ENCODE data around the gene TRIM66. TPM values are rescaled to one million over a fixed set of nuclear protein-coding genes. Genes with fewer than 3 reads are reported as not detected.

Gene TRIM66
- total and polyA plus RNA-seq, 2 experiments from 2014 or later: 1.0 to 3.3 TPM

GRCh38 chr11:8601376-8602133 is 80.9 kb downstream of the TRIM66 start:
- H3K27me3 Mint-ChIP-seq (ENCODE audit: insufficient read depth, low read depth, poor library complexity): peaks cover 2% of the 10 kb centered on the region
- no peaks in the 10 kb centered on the region for H3K36me3 Mint-ChIP-seq (ENCODE audit: low read depth)
- Histone ChIP-seq H3K4me3 (no peak overlapping the region), H4K20me1 (replicated peaks; ENCODE audit: insufficient read depth) (no peaks in the 10 kb centered on the region), H3K27ac (ENCODE audit: low read depth) (no peak overlapping the region), H3K4me1 (ENCODE audit: insufficient read depth) (peaks cover 3% of the 10 kb centered on the region; the same call in 1 of the 2 replicates), H3F3A (replicated peaks; ENCODE audit: low read depth) (no peaks in the 10 kb centered on the region), H3K9me2 (ENCODE audit: insufficient read depth) (no peaks in the 10 kb centered on the region), H3K79me2 (replicated peaks; ENCODE audit: insufficient read depth) (no peaks in the 10 kb centered on the region), H3K27me3 (ENCODE audit: insufficient read depth) (no peaks in the 10 kb centered on the region), H2AFZ (peak overlapping the region; percentile 56; the same call in 1 of the 2 replicates), H3K36me3 (ENCODE audit: insufficient read depth) (no peaks in the 10 kb centered on the region), H3K4me2 (no peak overlapping the region)
- H3K27ac Mint-ChIP-seq: no peak overlapping the region
- no peak for TF ChIP-seq REST (IDR thresholded peaks at IDR 0.05; ENCODE audit: unreplicated experiment)
- no peak for TF ChIP-seq ZNF114 (CRISPR knock-in tag; IDR thresholded peaks at IDR 0.05)
- TF ChIP-seq CREB1 (CRISPR knock-in tag; IDR thresholded peaks at IDR 0.05; ENCODE audit: low read depth): no peak
- TF ChIP-seq EZH2phosphoT487 (IDR thresholded peaks at IDR 0.05; ENCODE audit: unreplicated experiment): no peak
- TF ChIP-seq ZNF462 (CRISPR knock-in tag; IDR thresholded peaks at IDR 0.05): no peak
- no peak for TF ChIP-seq ZNF331 (CRISPR knock-in tag; IDR thresholded peaks at IDR 0.05; ENCODE audit: low read depth)
- no peak for TF ChIP-seq POLR2AphosphoS5 (IDR thresholded peaks at IDR 0.05; ENCODE audit: low read depth)
- no peak for TF ChIP-seq JUNB (IDR thresholded peaks at IDR 0.05; ENCODE audit: unreplicated experiment)
- TF ChIP-seq EZH2 (IDR thresholded peaks at IDR 0.05; ENCODE audit: low read depth, unreplicated experiment): no peak
- TF ChIP-seq CTCF (conservative IDR thresholded peaks at IDR 0.05; ENCODE audit: low read depth in 2 of 2): no peak
- TF ChIP-seq STAT1 (IDR thresholded peaks at IDR 0.05; ENCODE audit: unreplicated experiment): no peak
- TF ChIP-seq ETS1 (IDR thresholded peaks at IDR 0.05): no peak
- no peak for TF ChIP-seq NANOG (IDR thresholded peaks at IDR 0.05; ENCODE audit: borderline replicate concordance)
- ATAC-seq (no peak), DNase-seq (ENCODE audit: low spot score) (no peak)
- H3K4me1 Mint-ChIP-seq: peaks cover 5% of the 10 kb centered on the region
- H3K9me3 Mint-ChIP-seq: no peaks in the 10 kb centered on the region
- H3K4me3 Mint-ChIP-seq: no peak overlapping the region
